Caco-2 (cell line): ENCODE data around the gene ARMH3. TPM values are rescaled to one million over a fixed set of nuclear protein-coding genes. Genes with fewer than 3 reads are reported as not detected.
"Not testable (repeated sequence)": the region's sequence is repeated elsewhere in the genome, so short reads cannot be mapped to it uniquely, and the experiment has no call there.

Source experiments
- BruUV-seq: library from RNA; stranded (reverse); fragments of 400-500 nt; replicated peaks from 2 replicates; lab custom pipeline; 2021; lab: Mats Ljungman, UMichigan
- CTCF ChIA-PET: fragments of 300-600 bp; sonication (Branson Sonifier 250); formaldehyde crosslinking; loops from one replicate; lab custom pipeline; 2022; ENCODE audit warnings: antibody characterized with exemption; lab: Charles Lee
- POLR2A ChIA-PET: fragments of 300-600 bp; sonication (Branson Sonifier 250); formaldehyde crosslinking; loops from one replicate; lab custom pipeline; 2022; ENCODE audit warnings: antibody characterized with exemption; lab: Charles Lee
- DNase-seq, 2 experiments: peaks; one replicate each; pipeline versions ENCODE4 v3.0.0 to v3.0.0-alpha.2; 2020 to 2022
- H3K27me3 ChIP-seq: replicated peaks from 2 replicates; pipeline ENCODE4 v1.6.0; 2011; ENCODE audit warnings: low read length; ENCODE audit not compliant: control insufficient read depth, insufficient read depth
- H3K36me3 ChIP-seq: 2 replicates; pipeline ENCODE4 v1.5.1; 2011; ENCODE audit warnings: low read length; ENCODE audit not compliant: control insufficient read depth, insufficient read depth
- H3K4me1 ChIP-seq: fragments of 250-450 bp; sonication (Bioruptor Pico); 2 replicates; pipeline ENCODE4 v1.5.1; 2020; ENCODE audit warnings: mild to moderate bottlenecking
- H3K4me3 ChIP-seq: 2 replicates; pipeline ENCODE4 v1.5.1; 2011; ENCODE audit warnings: low read depth, mild to moderate bottlenecking, control low read depth, low read length
- H3K9me3 ChIP-seq: fragments of 250-450 bp; sonication (Bioruptor Pico); 2 replicates; pipeline ENCODE4 v1.5.1; 2020; ENCODE audit warnings: mild to moderate bottlenecking, moderate library complexity
- H3K27ac Mint-ChIP-seq: one replicate; pipeline ENCODE4 v1.8.0; 2022; ENCODE audit warnings: mixed read lengths; ENCODE audit not compliant: unreplicated experiment
- H3K27me3 Mint-ChIP-seq: one replicate; pipeline ENCODE4 v1.8.0; 2022; ENCODE audit warnings: mixed read lengths; ENCODE audit not compliant: insufficient read depth, unreplicated experiment
- H3K36me3 Mint-ChIP-seq: one replicate; pipeline ENCODE4 v1.8.0; 2022; ENCODE audit warnings: mild to moderate bottlenecking, mixed read lengths; ENCODE audit not compliant: insufficient read depth, unreplicated experiment
- H3K4me1 Mint-ChIP-seq: one replicate; pipeline ENCODE4 v1.8.0; 2022; ENCODE audit warnings: low read depth, mixed read lengths; ENCODE audit not compliant: unreplicated experiment
- H3K4me3 Mint-ChIP-seq: one replicate; pipeline ENCODE4 v1.8.0; 2022; ENCODE audit warnings: mild to moderate bottlenecking, moderate library complexity, mixed read lengths; ENCODE audit not compliant: unreplicated experiment
- H3K9me3 Mint-ChIP-seq: one replicate; pipeline ENCODE4 v1.8.0; 2022; ENCODE audit warnings: mixed read lengths; ENCODE audit not compliant: unreplicated experiment
- intact Hi-C: fragments of 100-400 bp; cut with micrococcal nuclease; formaldehyde crosslinking; loops from one replicate; pipeline ENCODE4 v1.10.0; 2022; ENCODE audit not compliant: unreplicated experiment
- total RNA-seq: library from RNA; stranded (reverse); gene quantifications from 2 replicates; pipeline ENCODE4 v1.2.3, GENCODE V29; 2022
- TF ChIP-seq, protein P1 (sequence below), 2 experiments: fragments of 200-600 bp in 1 of 2; IDR thresholded peaks; 1 replicate in 1 of 2; 2 replicates in 1 of 2; pipeline versions ENCODE4 v1.5.1 to v1.8.0; 2011 to 2022; ENCODE audit warnings: antibody characterized with exemption in 1 of 2, control low read depth in 1 of 2, inconsistent platforms in 1 of 2, low read depth in 1 of 2, low read length in 1 of 2, mild to moderate bottlenecking in 1 of 2, moderate library complexity in 1 of 2; ENCODE audit not compliant: insufficient read depth in 1 of 2, severe bottlenecking in 1 of 2, unreplicated experiment in 1 of 2

Gene ARMH3
- total RNA-seq, 1 experiment from 2014 or later: 17.4 TPM

DNA sequence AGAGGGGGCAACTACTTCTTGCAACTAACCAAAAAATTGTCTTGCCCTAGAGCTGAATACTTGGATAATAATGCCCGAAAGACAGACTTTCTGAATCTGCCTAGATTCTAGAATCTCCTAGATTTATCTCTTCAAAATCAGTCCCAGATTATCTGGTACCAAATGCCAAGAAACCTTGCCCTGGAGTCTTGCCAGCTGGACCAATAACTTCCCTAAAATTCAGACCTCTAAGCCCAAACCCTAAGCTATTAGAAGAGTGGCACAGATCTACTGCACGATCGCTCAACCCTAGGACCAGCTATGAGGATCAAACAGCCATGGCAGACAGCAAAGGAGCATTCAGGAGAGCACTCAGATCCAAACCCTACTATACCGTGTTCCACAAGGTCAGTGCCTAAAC, 45.0 kb downstream of the ARMH3 start:
- no peaks in the 10 kb centered on the region for H3K9me3 ChIP-seq
- no peaks in the 10 kb centered on the region for H3K9me3 Mint-ChIP-seq
- POLR2A ChIA-PET: no interaction called here
- CTCF ChIA-PET: interaction anchor here (0.6 to 3.9 kb wide), 9 partner anchors 15 to 408 kb away, joined by 3 to 73 read pairs (median 11); partner anchors contain the start of gene NFKB2
- no peaks in the 10 kb centered on the region for H3K36me3 ChIP-seq
- intact Hi-C loops: loop anchor here (1.0 kb wide), 1 partner anchor 171 kb away; no protein-coding TSS in a partner anchor
- TF ChIP-seq, protein P1, sequence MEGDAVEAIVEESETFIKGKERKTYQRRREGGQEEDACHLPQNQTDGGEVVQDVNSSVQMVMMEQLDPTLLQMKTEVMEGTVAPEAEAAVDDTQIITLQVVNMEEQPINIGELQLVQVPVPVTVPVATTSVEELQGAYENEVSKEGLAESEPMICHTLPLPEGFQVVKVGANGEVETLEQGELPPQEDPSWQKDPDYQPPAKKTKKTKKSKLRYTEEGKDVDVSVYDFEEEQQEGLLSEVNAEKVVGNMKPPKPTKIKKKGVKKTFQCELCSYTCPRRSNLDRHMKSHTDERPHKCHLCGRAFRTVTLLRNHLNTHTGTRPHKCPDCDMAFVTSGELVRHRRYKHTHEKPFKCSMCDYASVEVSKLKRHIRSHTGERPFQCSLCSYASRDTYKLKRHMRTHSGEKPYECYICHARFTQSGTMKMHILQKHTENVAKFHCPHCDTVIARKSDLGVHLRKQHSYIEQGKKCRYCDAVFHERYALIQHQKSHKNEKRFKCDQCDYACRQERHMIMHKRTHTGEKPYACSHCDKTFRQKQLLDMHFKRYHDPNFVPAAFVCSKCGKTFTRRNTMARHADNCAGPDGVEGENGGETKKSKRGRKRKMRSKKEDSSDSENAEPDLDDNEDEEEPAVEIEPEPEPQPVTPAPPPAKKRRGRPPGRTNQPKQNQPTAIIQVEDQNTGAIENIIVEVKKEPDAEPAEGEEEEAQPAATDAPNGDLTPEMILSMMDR (IDR thresholded peaks at IDR 0.05; ENCODE audit: insufficient read depth in 1 of 2, low read depth in 1 of 2, low read length in 1 of 2, severe bottlenecking in 1 of 2, unreplicated experiment in 1 of 2): no peak
- no peak for DNase-seq
- H3K4me3 Mint-ChIP-seq: no peak overlapping the region
- H3K27me3 ChIP-seq: no peaks in the 10 kb centered on the region
- H3K4me1 Mint-ChIP-seq: peaks cover 13% of the 10 kb centered on the region
- no peak overlapping the region for H3K4me3 ChIP-seq
- peaks cover 33% of the 10 kb centered on the region for H3K36me3 Mint-ChIP-seq
- peaks cover 8% of the 10 kb centered on the region for H3K4me1 ChIP-seq
- no peaks in the 10 kb centered on the region for H3K27me3 Mint-ChIP-seq
- no peak overlapping the region for H3K27ac Mint-ChIP-seq
- BruUV-seq: no TSS peak

DNA sequence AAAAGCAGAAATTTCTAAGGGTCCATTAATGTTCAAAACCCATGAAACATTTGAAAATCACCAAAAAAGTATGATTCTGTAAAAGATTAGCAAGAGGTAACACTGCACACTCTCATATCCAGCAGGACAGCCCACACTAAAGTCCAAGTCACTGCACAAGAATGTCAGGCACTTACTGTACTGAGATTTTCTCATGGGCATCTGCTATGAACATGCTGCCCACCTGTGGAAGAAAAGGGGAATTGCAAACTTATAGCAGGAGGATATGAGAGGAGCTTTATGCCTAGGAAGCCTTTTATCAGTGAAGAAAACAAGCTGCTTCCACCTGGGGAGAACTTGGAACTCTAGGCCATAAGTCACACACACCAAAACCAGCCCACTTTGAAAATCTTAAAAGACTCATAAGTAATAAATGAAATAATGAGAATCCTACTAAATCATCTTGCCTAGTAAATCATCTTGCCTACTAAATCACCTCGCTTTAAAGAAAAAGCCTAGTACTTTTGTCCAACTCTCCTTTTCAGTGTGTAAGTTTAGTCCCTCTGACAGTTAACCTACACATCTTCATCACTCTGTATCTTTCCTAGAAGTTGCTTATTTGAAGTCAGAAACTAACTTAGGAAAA, 46.1 kb downstream of the ARMH3 start:
- Histone ChIP-seq H3K4me1 (peaks cover 8% of the 10 kb centered on the region), H3K27me3 (no peaks in the 10 kb centered on the region), H3K9me3 (no peaks in the 10 kb centered on the region), H3K4me3 (no peak overlapping the region), H3K36me3 (no peaks in the 10 kb centered on the region)
- H3K9me3 Mint-ChIP-seq: no peaks in the 10 kb centered on the region
- TF ChIP-seq, protein P1 (IDR thresholded peaks at IDR 0.05; ENCODE audit: insufficient read depth in 1 of 2, low read depth in 1 of 2, low read length in 1 of 2, severe bottlenecking in 1 of 2, unreplicated experiment in 1 of 2): peak; percentile 76 to 95
- ChIA-PET CTCF (interaction anchor here (0.6 to 3.9 kb wide), 28 partner anchors 9 to 407 kb away, joined by 3 to 73 read pairs (median 4); partner anchors contain the start of genes NFKB2, NPM3 and OGA), POLR2A (no interaction called here)
- H3K4me3 Mint-ChIP-seq: no peak overlapping the region
- peaks cover 13% of the 10 kb centered on the region for H3K4me1 Mint-ChIP-seq
- H3K27me3 Mint-ChIP-seq: no peaks in the 10 kb centered on the region
- intact Hi-C loops: loop anchor here (1.0 kb wide), 5 partner anchors 63 to 408 kb away; no protein-coding TSS in a partner anchor
- DNase-seq: peak; percentile 72 to 75
- H3K36me3 Mint-ChIP-seq: peaks cover 43% of the 10 kb centered on the region
- H3K27ac Mint-ChIP-seq: peak overlapping the region; percentile 21
- BruUV-seq: no TSS peak

DNA sequence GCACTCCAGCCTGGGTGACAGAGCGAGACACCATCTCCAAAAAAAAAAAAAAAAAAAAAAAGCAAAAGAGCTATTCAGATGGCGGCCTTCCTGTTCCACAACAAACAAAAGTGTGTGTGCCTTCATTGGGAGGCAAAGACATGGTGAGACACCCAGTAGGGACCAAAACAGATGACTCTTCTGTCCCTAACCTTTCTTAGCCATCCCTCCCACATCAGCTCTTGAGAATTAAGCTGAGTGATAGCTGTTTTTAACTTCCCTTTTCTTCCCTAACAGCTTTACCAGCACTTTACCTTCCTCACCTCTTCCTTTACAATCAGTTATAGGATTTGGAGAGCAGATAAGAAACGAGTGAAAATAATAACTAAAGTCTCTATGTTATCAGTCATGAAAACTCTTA, 48.2 kb downstream of the ARMH3 start:
- H3K36me3 Mint-ChIP-seq: peaks cover 47% of the 10 kb centered on the region
- H3K36me3 ChIP-seq: no peaks in the 10 kb centered on the region

DNA sequence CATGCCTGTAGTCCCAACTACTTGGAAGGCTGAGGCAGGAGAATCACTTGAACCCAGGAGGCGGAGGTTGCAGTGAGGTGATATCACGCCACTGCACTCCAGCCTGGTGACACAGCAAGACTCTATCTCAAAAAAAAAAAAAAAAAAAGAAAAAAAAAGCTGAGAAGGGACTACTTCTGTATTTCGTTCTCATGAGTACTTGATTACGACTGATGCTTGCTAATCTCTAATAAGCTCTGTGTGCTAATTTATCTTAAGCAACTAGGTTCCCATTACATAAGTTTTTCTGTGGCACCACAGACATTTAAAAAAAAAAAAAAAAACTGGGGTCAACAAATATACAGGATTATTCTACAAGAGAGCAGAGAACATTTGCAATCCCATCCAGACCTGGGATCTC, 48.9 kb downstream of the ARMH3 start:
- intact Hi-C loops, H3K4me3 ChIP-seq, H3K36me3 ChIP-seq, H3K4me1 ChIP-seq, H3K27me3 Mint-ChIP-seq, POLR2A ChIA-PET, H3K27ac Mint-ChIP-seq, BruUV-seq, DNase-seq, H3K9me3 ChIP-seq, H3K27me3 ChIP-seq, H3K9me3 Mint-ChIP-seq, H3K4me3 Mint-ChIP-seq: not testable (repeated sequence)
- CTCF ChIA-PET: interaction anchor here (0.8 kb wide), 1 partner anchor 405 kb away, joined by 3 read pairs; no protein-coding TSS in a partner anchor
- Mint-ChIP-seq H3K36me3 (peaks cover 51% of the 10 kb centered on the region), H3K4me1 (peaks cover 13% of the 10 kb centered on the region)

More for the DNA sequence above, 48.2 kb downstream of the ARMH3 start:
- TF ChIP-seq, protein P1 (IDR thresholded peaks at IDR 0.05; ENCODE audit: insufficient read depth in 1 of 2, low read depth in 1 of 2, low read length in 1 of 2, severe bottlenecking in 1 of 2, unreplicated experiment in 1 of 2): no peak
- no TSS peak for BruUV-seq
- Mint-ChIP-seq H3K9me3 (no peaks in the 10 kb centered on the region), H3K4me3 (no peak overlapping the region), H3K27me3 (no peaks in the 10 kb centered on the region), H3K4me1 (peaks cover 13% of the 10 kb centered on the region), H3K27ac (no peak overlapping the region)
- CTCF ChIA-PET: interaction anchor here (0.6 to 3.9 kb wide), 4 partner anchors 74 to 405 kb away, joined by 3 to 73 read pairs (median 12); no protein-coding TSS in a partner anchor
- POLR2A ChIA-PET: no interaction called here
- H3K27me3 ChIP-seq: no peaks in the 10 kb centered on the region
- H3K9me3 ChIP-seq: no peaks in the 10 kb centered on the region
- H3K4me3 ChIP-seq: no peak overlapping the region
- intact Hi-C loops: no loop called here
- H3K4me1 ChIP-seq: peaks cover 8% of the 10 kb centered on the region
- DNase-seq: no peak
